SK-N-SH treated with all-trans-retinoic acid at 6 μM for 48 hours (cell line): ENCODE data around the gene RAB4A.

Experiments
- BACH2 ChIP-seq: fragments of 250-450 bp; sonication (Bioruptor Pico); IDR thresholded peaks from 2 replicates; pipeline ENCODE4 v1.9.0; 2021; ENCODE audit warnings: mild to moderate bottlenecking, borderline replicate concordance
- ESRRG ChIP-seq: fragments of 250-450 bp; sonication (Bioruptor Pico); IDR thresholded peaks from 2 replicates; pipeline ENCODE4 v1.6.1; 2021; ENCODE audit warnings: mild to moderate bottlenecking
- GLIS3 ChIP-seq: fragments of 250-450 bp; sonication (Bioruptor Pico); IDR thresholded peaks from 2 replicates; pipeline ENCODE4 v1.5.0; 2020; ENCODE audit warnings: mild to moderate bottlenecking, moderate library complexity
- RARB ChIP-seq: fragments of 250-450 bp; sonication (Bioruptor Pico); IDR thresholded peaks from 2 replicates; pipeline ENCODE4 v1.8.0; 2021; ENCODE audit warnings: mild to moderate bottlenecking, moderate library complexity
- TCF4 ChIP-seq: fragments of 250-450 bp; sonication (Bioruptor Pico); IDR thresholded peaks from 2 replicates; pipeline ENCODE4 v1.8.0; 2021; ENCODE audit warnings: mild to moderate bottlenecking, moderate library complexity, borderline replicate concordance
- ZFP3 ChIP-seq: fragments of 250-450 bp; sonication (Bioruptor Pico); IDR thresholded peaks from 2 replicates; pipeline ENCODE4 v1.5.0; 2020; ENCODE audit warnings: mild to moderate bottlenecking, moderate library complexity
- ZFP30 ChIP-seq: fragments of 450-650 bp; formaldehyde crosslinking; IDR thresholded peaks from 2 replicates; pipeline ENCODE4 v1.5.0; 2022; ENCODE audit warnings: mild to moderate bottlenecking, moderate library complexity
- ZNF70 ChIP-seq: fragments of 450-650 bp; formaldehyde crosslinking; IDR thresholded peaks from 2 replicates; pipeline ENCODE4 v1.5.0; 2020; ENCODE audit warnings: mild to moderate bottlenecking, moderate library complexity
- TF ChIP-seq, protein P1 (sequence below): fragments of 250-450 bp; sonication (Bioruptor Pico); IDR thresholded peaks from 2 replicates; pipeline ENCODE4 v1.8.0; 2020; ENCODE audit warnings: mild to moderate bottlenecking, moderate library complexity, borderline replicate concordance
- TF ChIP-seq, protein P2 (sequence below): fragments of 250-450 bp; sonication (Bioruptor Pico); IDR thresholded peaks from 2 replicates; pipeline ENCODE4 v1.5.1; 2020; ENCODE audit warnings: low read depth, mild to moderate bottlenecking, moderate library complexity

DNA sequence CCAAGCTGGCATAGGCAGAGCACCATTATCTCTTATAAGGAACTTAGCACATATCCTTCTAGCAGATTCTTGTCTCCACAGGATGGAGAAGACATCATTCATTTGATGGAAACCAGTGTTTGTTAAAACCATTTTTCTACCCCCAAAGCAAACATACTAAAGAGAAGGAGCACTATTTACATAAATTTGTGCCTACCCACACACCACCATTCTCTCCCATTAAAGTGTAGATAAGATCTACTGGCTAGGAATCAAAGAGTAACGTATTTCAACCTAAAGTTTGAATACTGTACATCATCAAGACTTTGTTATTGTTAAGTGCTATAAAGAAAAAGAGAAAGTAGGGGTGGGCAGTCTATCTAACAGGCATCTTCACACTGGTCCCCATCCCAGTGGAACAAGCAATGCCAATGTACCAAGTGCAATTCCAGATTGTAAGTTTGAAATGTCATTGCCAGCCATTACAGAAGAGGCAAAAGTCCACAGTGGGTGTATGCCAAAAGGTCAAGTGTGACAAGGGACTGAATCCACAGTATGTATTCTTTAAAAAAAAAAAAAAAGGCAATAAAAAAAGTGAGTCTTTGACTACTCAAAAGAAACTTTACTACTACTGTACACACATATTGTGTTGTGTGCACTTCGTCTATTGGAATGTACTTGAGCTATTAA, 53.1 kb downstream of the RAB4A start:
- TF ChIP-seq ZFP3 (CRISPR knock-in tag) (no peak), ZFP30 (CRISPR knock-in tag) (no peak), RARB (CRISPR knock-in tag) (no peak), ESRRG (no peak), GLIS3 (no peak), TCF4 (CRISPR knock-in tag) (no peak), BACH2 (no peak), ZNF70 (CRISPR knock-in tag) (no peak)
- TF ChIP-seq, protein P1, sequence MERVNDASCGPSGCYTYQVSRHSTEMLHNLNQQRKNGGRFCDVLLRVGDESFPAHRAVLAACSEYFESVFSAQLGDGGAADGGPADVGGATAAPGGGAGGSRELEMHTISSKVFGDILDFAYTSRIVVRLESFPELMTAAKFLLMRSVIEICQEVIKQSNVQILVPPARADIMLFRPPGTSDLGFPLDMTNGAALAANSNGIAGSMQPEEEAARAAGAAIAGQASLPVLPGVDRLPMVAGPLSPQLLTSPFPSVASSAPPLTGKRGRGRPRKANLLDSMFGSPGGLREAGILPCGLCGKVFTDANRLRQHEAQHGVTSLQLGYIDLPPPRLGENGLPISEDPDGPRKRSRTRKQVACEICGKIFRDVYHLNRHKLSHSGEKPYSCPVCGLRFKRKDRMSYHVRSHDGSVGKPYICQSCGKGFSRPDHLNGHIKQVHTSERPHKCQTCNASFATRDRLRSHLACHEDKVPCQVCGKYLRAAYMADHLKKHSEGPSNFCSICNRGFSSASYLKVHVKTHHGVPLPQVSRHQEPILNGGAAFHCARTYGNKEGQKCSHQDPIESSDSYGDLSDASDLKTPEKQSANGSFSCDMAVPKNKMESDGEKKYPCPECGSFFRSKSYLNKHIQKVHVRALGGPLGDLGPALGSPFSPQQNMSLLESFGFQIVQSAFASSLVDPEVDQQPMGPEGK (CRISPR knock-in tag), result no peak
- TF ChIP-seq, protein P2, sequence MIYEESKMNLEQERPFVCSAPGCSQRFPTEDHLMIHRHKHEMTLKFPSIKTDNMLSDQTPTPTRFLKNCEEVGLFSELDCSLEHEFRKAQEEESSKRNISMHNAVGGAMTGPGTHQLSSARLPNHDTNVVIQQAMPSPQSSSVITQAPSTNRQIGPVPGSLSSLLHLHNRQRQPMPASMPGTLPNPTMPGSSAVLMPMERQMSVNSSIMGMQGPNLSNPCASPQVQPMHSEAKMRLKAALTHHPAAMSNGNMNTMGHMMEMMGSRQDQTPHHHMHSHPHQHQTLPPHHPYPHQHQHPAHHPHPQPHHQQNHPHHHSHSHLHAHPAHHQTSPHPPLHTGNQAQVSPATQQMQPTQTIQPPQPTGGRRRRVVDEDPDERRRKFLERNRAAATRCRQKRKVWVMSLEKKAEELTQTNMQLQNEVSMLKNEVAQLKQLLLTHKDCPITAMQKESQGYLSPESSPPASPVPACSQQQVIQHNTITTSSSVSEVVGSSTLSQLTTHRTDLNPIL (CRISPR knock-in tag), result no peak
